Midbrain (tissue), 1 donor: ENCODE results near the gene KRT78.

ENCODE experiments used
- DNase-seq: peaks from one replicate; lab custom pipeline; 2025; lab: John Stamatoyannopoulos, UW

KRT78 gene

GRCh38 chr12:52838609-52839435, 10.0 kb downstream of the KRT78 start:
- DNase-seq, result no peak

GRCh38 chr12:52837781-52838608, 10.8 kb downstream of the KRT78 start:
- DNase-seq, result no peak

GRCh38 chr12:52837413-52837741, 11.4 kb downstream of the KRT78 start:
- DNase-seq, result no peak

GRCh38 chr12:52836491-52837412, 12.0 kb downstream of the KRT78 start:
- DNase-seq, result no peak

GRCh38 chr12:52836042-52836466, 12.7 kb downstream of the KRT78 start:
- DNase-seq, result no peak

- no peak for DNase-seq
Observed at GRCh38 chr12:52835271-52836041, 13.3 kb downstream of the KRT78 start.

- no peak for DNase-seq
Observed at GRCh38 chr12:52834727-52835001, 14.1 kb downstream of the KRT78 start.

- no peak for DNase-seq
Observed at GRCh38 chr12:52833922-52834726, 14.7 kb downstream of the KRT78 start, which contains the start of gene KRT79. Gene KRT79 (minus strand): TSS chr12:52834311. CDS start chr12:52834260, 51 bp downstream.

GRCh38 chr12:52832985-52833905, 15.5 kb downstream of the KRT78 start:
- DNase-seq, result no peak

- no peak for DNase-seq
Observed at GRCh38 chr12:52832451-52832850, 16.3 kb downstream of the KRT78 start.

GRCh38 chr12:52831251-52831650, 17.5 kb downstream of the KRT78 start:
- no peak for DNase-seq

- DNase-seq, result no peak
Observed at GRCh38 chr12:52829986-52830770, 18.6 kb downstream of the KRT78 start.

- DNase-seq, result no peak
Observed at GRCh38 chr12:52828591-52829021, 20.2 kb downstream of the KRT78 start.

- DNase-seq, result no peak
Observed at GRCh38 chr12:52828156-52828555, 20.6 kb downstream of the KRT78 start.

GRCh38 chr12:52827499-52828090, 21.2 kb downstream of the KRT78 start:
- no peak for DNase-seq

GRCh38 chr12:52826611-52827498, 21.9 kb downstream of the KRT78 start:
- no peak for DNase-seq

GRCh38 chr12:52825961-52826360, 22.8 kb downstream of the KRT78 start:
- DNase-seq, result no peak
